Activated CD8-positive, alpha-beta memory T cell treated with anti-CD3 and anti-CD28 coated beads, Interleukin-2, amount 50 U/mL, for 1 hour (primary cell): ENCODE results near the gene PDE4D.

Source experiments
- DNase-seq: peaks from one replicate; pipeline ENCODE4 v3.0.0-alpha.2; 2020; ENCODE audit errors: extremely low read depth

The PDE4D gene

GRCh38 chr5:59838989-59839388, 54.5 kb downstream of the PDE4D start:
- DNase-seq: no peak

GRCh38 chr5:59838067-59838466, 55.5 kb downstream of the PDE4D start:
- DNase-seq: no peak

GRCh38 chr5:59837071-59837470, 56.5 kb downstream of the PDE4D start:
- no peak for DNase-seq

GRCh38 chr5:59835800-59836199, 57.7 kb downstream of the PDE4D start:
- DNase-seq: no peak

- DNase-seq: no peak
These were observed 60.1 kb downstream of the PDE4D start for GRCh38 chr5:59833448-59833847.

GRCh38 chr5:59832577-59833301, 60.8 kb downstream of the PDE4D start:
- DNase-seq: no peak

- no peak for DNase-seq
These were observed 62.1 kb downstream of the PDE4D start for GRCh38 chr5:59831326-59832010.

GRCh38 chr5:59830536-59831200, 62.9 kb downstream of the PDE4D start:
- DNase-seq: no peak

GRCh38 chr5:59829922-59830321, 63.6 kb downstream of the PDE4D start:
- no peak for DNase-seq

- no peak for DNase-seq
These were observed 64.1 kb downstream of the PDE4D start for GRCh38 chr5:59829386-59829785.

- DNase-seq: no peak
These were observed 64.9 kb downstream of the PDE4D start for GRCh38 chr5:59828623-59829022.

GRCh38 chr5:59826996-59827395, 66.5 kb downstream of the PDE4D start:
- no peak for DNase-seq

GRCh38 chr5:59823420-59823819, 70.1 kb downstream of the PDE4D start:
- DNase-seq: no peak

- DNase-seq: no peak
These were observed 73.7 kb downstream of the PDE4D start for GRCh38 chr5:59819806-59820205.

GRCh38 chr5:59817536-59817935, 76.0 kb downstream of the PDE4D start:
- no peak for DNase-seq

GRCh38 chr5:59816654-59817300, 76.7 kb downstream of the PDE4D start:
- no peak for DNase-seq

GRCh38 chr5:59814537-59814872, 79.0 kb downstream of the PDE4D start:
- DNase-seq: no peak

- no peak for DNase-seq
These were observed 79.6 kb downstream of the PDE4D start for GRCh38 chr5:59813761-59814536.

- DNase-seq: no peak
These were observed 83.5 kb downstream of the PDE4D start for GRCh38 chr5:59810041-59810440.

GRCh38 chr5:59807806-59808205, 85.7 kb downstream of the PDE4D start:
- no peak for DNase-seq

GRCh38 chr5:59800347-59800893, 93.1 kb downstream of the PDE4D start:
- no peak for DNase-seq
